Tibial nerve (tissue), 4 donors: ENCODE data around the gene ADAMTSL1.

ENCODE experiments used
- CTCF ChIP-seq, 5 experiments: fragments of 200-600 bp in 3 of 5; fragments of 450-650 bp in 2 of 5; sonication (generic) in 3 of 5; IDR thresholded peaks; one replicate each; pipeline ENCODE4 v1.5.1; 2016 to 2019; ENCODE audit warnings: antibody characterized with exemption in 5 of 5, mild to moderate bottlenecking in 3 of 5, moderate library complexity in 2 of 5
- EP300 ChIP-seq, 2 donors: sonication (generic); formaldehyde crosslinking; IDR thresholded peaks; one replicate each; pipeline ENCODE4 v1.6.1; 2017; ENCODE audit warnings: antibody characterized with exemption in 2 of 2, mild to moderate bottlenecking in 1 of 2
- POLR2A ChIP-seq, 2 donors: fragments of 450-650 bp; IDR thresholded peaks; one replicate each; pipeline ENCODE4 v1.6.1; 2017; ENCODE audit warnings: antibody characterized with exemption in 2 of 2, mild to moderate bottlenecking in 2 of 2, moderate library complexity in 2 of 2

GRCh38 chr9:18910916-18911315 is 437.0 kb downstream of the ADAMTSL1 start:
- TF ChIP-seq CTCF (IDR thresholded peaks at IDR 0.05): no peak
- no peak for TF ChIP-seq POLR2A (IDR thresholded peaks at IDR 0.05)
- TF ChIP-seq EP300 (IDR thresholded peaks at IDR 0.05): no peak
